CD4-positive, alpha-beta T cell (primary cell): Measurements from ENCODE around the gene TUT4. TPM values are rescaled to one million over a fixed set of nuclear protein-coding genes. Genes with fewer than 3 reads are reported as not detected.

Experiments used
- ATAC-seq: fragments of 200-7000 bp; cut with Tn5 transposase; one replicate; pipeline ENCODE4 v1.10.0; 2022; ENCODE audit warnings: mild to moderate bottlenecking; ENCODE audit not compliant: poor library complexity
- CTCF ChIA-PET: fragments of 350-600 bp; sonication (Branson Sonifier 250); formaldehyde crosslinking; loops from one replicate; lab custom pipeline; 2021; ENCODE audit warnings: antibody characterized with exemption, inconsistent platforms; lab: Charles Lee
- POLR2A ChIA-PET: fragments of 350-600 bp; sonication (Branson Sonifier 250); formaldehyde crosslinking; loops from one replicate; lab custom pipeline; 2021; ENCODE audit warnings: antibody characterized with exemption, inconsistent platforms; lab: Charles Lee
- DNase-seq, 14 experiments: peaks; one replicate each; pipeline ENCODE4 v3.0.0-alpha.2; 2013 to 2020; ENCODE audit warnings: mixed read lengths in 2 of 14
- H3K27ac ChIP-seq, 2 donors: one replicate each; pipeline versions ENCODE4 v1.5.1 to v1.7.0; 2013; ENCODE audit warnings: low read length in 2 of 2, low read depth in 1 of 2, mild to moderate bottlenecking in 1 of 2
- H3K27me3 ChIP-seq, 2 experiments: 1 replicate in 1 of 2; 2 replicates in 1 of 2; pipeline versions ENCODE4 v1.6.1 to v1.7.0; 2013; ENCODE audit warnings: low read length in 2 of 2, control low read depth in 1 of 2, mild to moderate bottlenecking in 1 of 2, moderate library complexity in 1 of 2; ENCODE audit not compliant: insufficient read depth in 2 of 2, control insufficient read depth in 1 of 2
- H3K36me3 ChIP-seq: one replicate; pipeline ENCODE4 v1.6.1; 2013; ENCODE audit warnings: low read length, control low read depth; ENCODE audit not compliant: insufficient read depth
- H3K4me1 ChIP-seq: one replicate; pipeline ENCODE4 v1.6.1; 2013; ENCODE audit warnings: low read length, control low read depth; ENCODE audit not compliant: insufficient read depth
- H3K4me3 ChIP-seq: one replicate; pipeline ENCODE4 v1.5.1; 2013; ENCODE audit warnings: mild to moderate bottlenecking, low read length, moderate library complexity
- H3K9me3 ChIP-seq, 2 experiments: 1 replicate in 1 of 2; 2 replicates in 1 of 2; pipeline versions ENCODE4 v1.6.1 to v1.7.0; 2013; ENCODE audit warnings: low read length in 2 of 2, mild to moderate bottlenecking in 2 of 2, control low read depth in 1 of 2, moderate library complexity in 1 of 2; ENCODE audit not compliant: control insufficient read depth in 1 of 2, insufficient read depth in 1 of 2
- H3K27ac Mint-ChIP-seq: one replicate; pipeline ENCODE4 v1.8.0; 2020; ENCODE audit warnings: mixed read lengths
- H3K27me3 Mint-ChIP-seq: one replicate; pipeline ENCODE4 v1.8.0; 2021; ENCODE audit warnings: mixed read lengths
- H3K36me3 Mint-ChIP-seq: one replicate; pipeline ENCODE4 v1.8.0; 2021; ENCODE audit warnings: low read depth, mixed read lengths
- H3K4me1 Mint-ChIP-seq: one replicate; pipeline ENCODE4 v1.8.0; 2021; ENCODE audit warnings: low read depth, mixed read lengths
- H3K4me3 Mint-ChIP-seq: one replicate; pipeline ENCODE4 v1.8.0; 2020; ENCODE audit warnings: mild to moderate bottlenecking, mixed read lengths
- H3K9me3 Mint-ChIP-seq: one replicate; pipeline ENCODE4 v1.8.0; 2020; ENCODE audit warnings: mixed read lengths
- intact Hi-C, 2 experiments: fragments of 100-400 bp; cut with DNase I in 1 of 2; cut with micrococcal nuclease in 1 of 2; formaldehyde crosslinking; loops; one replicate each; pipeline versions ENCODE4 v1.15.1 to v1.9.0; 2023 to 2025; cut with DNase I, micrococcal nuclease
- total RNA-seq, 174 experiments: library from RNA in 2 of 174; stranded (reverse) in 2 of 174; gene quantifications; one replicate each; pipeline ENCODE4 v1.2.3 and lab custom pipeline; 2021 to 2026
- TF ChIP-seq, protein P1 (sequence below): fragments of 200-600 bp; IDR thresholded peaks from one replicate; pipeline ENCODE4 v1.8.0; 2022; ENCODE audit warnings: antibody characterized with exemption, mild to moderate bottlenecking

TUT4 gene
- total RNA-seq, 2 experiments from 2014 or later: 141 to 147 TPM

DNA sequence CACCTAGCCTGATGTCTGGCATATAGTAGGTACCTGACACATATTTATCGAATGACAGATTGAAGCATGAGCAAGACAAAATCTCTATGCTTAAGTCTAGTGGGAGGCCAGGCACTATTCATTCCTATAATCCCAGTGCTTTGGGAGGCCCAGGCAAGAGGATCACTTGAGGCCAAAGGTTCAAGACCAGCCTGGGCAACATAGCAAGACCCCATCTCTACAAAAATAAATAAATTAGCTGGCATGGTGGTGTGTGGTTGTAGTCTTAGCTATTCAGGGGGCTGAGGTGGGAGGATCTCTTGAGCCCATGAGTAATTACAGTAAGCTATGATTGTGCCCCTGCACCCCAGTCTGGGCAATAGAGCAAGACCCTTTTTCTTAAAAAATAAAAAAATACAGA lies 23.2 kb upstream of the TUT4 start:
- ATAC-seq: no peak
- H3K4me3 ChIP-seq: no peak overlapping the region
- TF ChIP-seq, protein P1, sequence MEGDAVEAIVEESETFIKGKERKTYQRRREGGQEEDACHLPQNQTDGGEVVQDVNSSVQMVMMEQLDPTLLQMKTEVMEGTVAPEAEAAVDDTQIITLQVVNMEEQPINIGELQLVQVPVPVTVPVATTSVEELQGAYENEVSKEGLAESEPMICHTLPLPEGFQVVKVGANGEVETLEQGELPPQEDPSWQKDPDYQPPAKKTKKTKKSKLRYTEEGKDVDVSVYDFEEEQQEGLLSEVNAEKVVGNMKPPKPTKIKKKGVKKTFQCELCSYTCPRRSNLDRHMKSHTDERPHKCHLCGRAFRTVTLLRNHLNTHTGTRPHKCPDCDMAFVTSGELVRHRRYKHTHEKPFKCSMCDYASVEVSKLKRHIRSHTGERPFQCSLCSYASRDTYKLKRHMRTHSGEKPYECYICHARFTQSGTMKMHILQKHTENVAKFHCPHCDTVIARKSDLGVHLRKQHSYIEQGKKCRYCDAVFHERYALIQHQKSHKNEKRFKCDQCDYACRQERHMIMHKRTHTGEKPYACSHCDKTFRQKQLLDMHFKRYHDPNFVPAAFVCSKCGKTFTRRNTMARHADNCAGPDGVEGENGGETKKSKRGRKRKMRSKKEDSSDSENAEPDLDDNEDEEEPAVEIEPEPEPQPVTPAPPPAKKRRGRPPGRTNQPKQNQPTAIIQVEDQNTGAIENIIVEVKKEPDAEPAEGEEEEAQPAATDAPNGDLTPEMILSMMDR: no peak
- Mint-ChIP-seq H3K27ac (no peak overlapping the region), H3K4me1 (peaks cover 9% of the 10 kb centered on the region), H3K36me3 (no peaks in the 10 kb centered on the region), H3K4me3 (no peak overlapping the region), H3K9me3 (no peaks in the 10 kb centered on the region), H3K27me3 (no peaks in the 10 kb centered on the region)
- POLR2A ChIA-PET: interaction anchor here (1.1 kb wide), 1 partner anchor 25 kb away, joined by 4 read pairs; no protein-coding TSS in a partner anchor
- no peaks in the 10 kb centered on the region for H3K36me3 ChIP-seq
- no peaks in the 10 kb centered on the region for H3K9me3 ChIP-seq
- no peak overlapping the region for H3K27ac ChIP-seq
- DNase-seq: no peak
- no peaks in the 10 kb centered on the region for H3K4me1 ChIP-seq
- CTCF ChIA-PET: no interaction called here
- intact Hi-C loops: no loop called here
- H3K27me3 ChIP-seq: no peaks in the 10 kb centered on the region

GRCh38 chr1:52574594-52574993 lies 21.7 kb upstream of the TUT4 start:
- Mint-ChIP-seq H3K36me3 (no peaks in the 10 kb centered on the region), H3K4me3 (no peak overlapping the region), H3K27ac (no peak overlapping the region), H3K4me1 (peaks cover 9% of the 10 kb centered on the region), H3K9me3 (no peaks in the 10 kb centered on the region), H3K27me3 (no peaks in the 10 kb centered on the region)
- TF ChIP-seq, protein P1: no peak
- ChIA-PET CTCF (no interaction called here), POLR2A (no interaction called here)
- intact Hi-C loops: no loop called here
- no peak for DNase-seq
- ATAC-seq: no peak
- no peaks in the 10 kb centered on the region for H3K27me3 ChIP-seq
- no peak overlapping the region for H3K4me3 ChIP-seq
- no peaks in the 10 kb centered on the region for H3K36me3 ChIP-seq
- H3K27ac ChIP-seq: no peak overlapping the region
- peaks cover 5% of the 10 kb centered on the region for H3K4me1 ChIP-seq
- H3K9me3 ChIP-seq: no peaks in the 10 kb centered on the region

DNA sequence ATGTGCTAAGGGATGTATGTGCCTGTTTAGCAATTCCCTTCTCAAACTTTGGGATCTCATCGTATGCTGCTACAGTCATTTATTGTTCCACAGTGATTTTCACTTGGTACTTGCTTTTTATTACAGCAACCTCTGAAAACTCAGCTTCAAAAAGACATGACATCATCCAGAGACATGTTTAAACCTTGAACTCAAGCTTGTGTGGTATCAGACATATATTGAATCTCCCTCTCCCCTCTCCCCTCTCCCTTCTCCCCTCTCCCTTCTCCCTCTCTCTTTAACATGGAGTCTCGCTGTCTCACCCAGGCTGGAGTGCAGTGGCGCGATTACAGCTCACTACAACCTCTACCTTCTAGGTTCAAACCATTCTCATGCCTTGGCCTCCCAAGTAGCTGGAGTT lies 19.5 kb upstream of the TUT4 start:
- Mint-ChIP-seq H3K27ac (no peak overlapping the region), H3K4me3 (no peak overlapping the region), H3K9me3 (no peaks in the 10 kb centered on the region), H3K27me3 (no peaks in the 10 kb centered on the region), H3K36me3 (no peaks in the 10 kb centered on the region), H3K4me1 (peaks cover 20% of the 10 kb centered on the region)
- Histone ChIP-seq H3K36me3 (no peaks in the 10 kb centered on the region), H3K9me3 (no peaks in the 10 kb centered on the region), H3K27me3 (no peaks in the 10 kb centered on the region), H3K27ac (no peak overlapping the region), H3K4me1 (peaks cover 10% of the 10 kb centered on the region), H3K4me3 (no peak overlapping the region)
- intact Hi-C loops: no loop called here
- ATAC-seq: no peak
- CTCF ChIA-PET: interaction anchor here (0.6 kb wide), 2 partner anchors 269 to 273 kb away, joined by 3 to 4 read pairs; no protein-coding TSS in a partner anchor
- no peak for DNase-seq
- TF ChIP-seq, protein P1: no peak
- POLR2A ChIA-PET: no interaction called here
